Measurements from ENCODE around the gene ACBD4. TPM values are rescaled to one million over a fixed set of nuclear protein-coding genes. Genes with fewer than 3 reads are reported as not detected.

The ACBD4 gene
- total RNA-seq, 1 experiment from 2014 or later: 9.7 TPM

DNA sequence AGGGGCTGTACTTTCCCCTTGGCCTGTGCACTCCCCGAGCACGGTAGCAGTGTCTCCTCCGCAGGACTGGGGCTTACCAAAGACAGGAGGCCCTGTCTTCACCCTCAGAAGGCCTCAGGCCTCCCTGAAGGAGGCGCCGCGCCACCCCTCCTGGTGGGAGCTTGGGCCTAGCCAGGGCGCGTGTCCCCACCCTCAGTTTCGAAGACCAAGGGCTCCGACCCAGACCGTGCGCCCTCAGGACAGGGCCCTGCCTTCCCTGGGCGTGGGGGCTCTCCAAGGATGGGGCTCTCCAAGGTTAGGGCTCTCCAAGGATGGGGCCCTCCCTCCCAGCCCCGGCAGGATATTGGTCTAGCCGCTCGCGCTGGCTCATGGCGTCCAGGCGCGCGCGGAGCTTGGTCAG, 14.9 kb upstream of the ACBD4 start:
- H3K4me1 ChIP-seq (ENCODE audit: insufficient read depth, low read length): no peaks in the 10 kb centered on the region
- H3K4ac ChIP-seq (ENCODE audit: low read depth, low read length): no peak overlapping the region
- H3K18ac ChIP-seq (ENCODE audit: insufficient read length, low read depth, low read length): no peak overlapping the region
- no peaks in the 10 kb centered on the region for H3K27me3 ChIP-seq (ENCODE audit: insufficient read depth, low read length)
- Mint-ChIP-seq H3K27me3 (ENCODE audit: low read depth) (no peaks in the 10 kb centered on the region), H3K27ac (no peak overlapping the region), H3K36me3 (ENCODE audit: insufficient read depth in 1 of 3, low read depth in 3 of 3) (no peaks in the 10 kb centered on the region; a peak in 5 of 7 replicates), H3K4me1 (peaks cover 10 to 17% of the 10 kb centered on the region in 2 experiments), H3K9me3 (no peaks in the 10 kb centered on the region), H3K4me3 (no peak overlapping the region)
- H4K5ac ChIP-seq (ENCODE audit: insufficient read length, low read depth, low read length): no peak overlapping the region
- no peak overlapping the region for H3K9ac ChIP-seq (ENCODE audit: extremely low read depth, insufficient read length, low read length)
- H4K8ac ChIP-seq (replicated peaks; ENCODE audit: insufficient read length, low read depth, low read length): no peak overlapping the region
- H2BK120ac ChIP-seq (ENCODE audit: low read depth, low read length, poor library complexity, severe bottlenecking): no peak overlapping the region
- no peak overlapping the region for H2BK20ac ChIP-seq (ENCODE audit: low read depth, low read length, poor library complexity, severe bottlenecking)
- no peak overlapping the region for H2BK12ac ChIP-seq (ENCODE audit: insufficient read length, low read depth, low read length)
- H2AFZ ChIP-seq (ENCODE audit: low read length): no peak overlapping the region
- H4K91ac ChIP-seq (ENCODE audit: insufficient read length, low read depth, low read length): no peak overlapping the region
- no peak overlapping the region for H2AK5ac ChIP-seq (ENCODE audit: insufficient read length, low read length)
- H3K4me2 ChIP-seq (ENCODE audit: insufficient read depth, insufficient read length, low read length): no peak overlapping the region
- H3K23ac ChIP-seq (ENCODE audit: insufficient read length, low read depth, low read length): no peak overlapping the region
- H4K20me1 ChIP-seq (ENCODE audit: control insufficient read depth, insufficient read depth, insufficient read length): no peaks in the 10 kb centered on the region
- H3K79me1 ChIP-seq (ENCODE audit: insufficient read depth, low read depth, low read length, poor library complexity, severe bottlenecking): no peaks in the 10 kb centered on the region
- TF ChIP-seq, protein P1, sequence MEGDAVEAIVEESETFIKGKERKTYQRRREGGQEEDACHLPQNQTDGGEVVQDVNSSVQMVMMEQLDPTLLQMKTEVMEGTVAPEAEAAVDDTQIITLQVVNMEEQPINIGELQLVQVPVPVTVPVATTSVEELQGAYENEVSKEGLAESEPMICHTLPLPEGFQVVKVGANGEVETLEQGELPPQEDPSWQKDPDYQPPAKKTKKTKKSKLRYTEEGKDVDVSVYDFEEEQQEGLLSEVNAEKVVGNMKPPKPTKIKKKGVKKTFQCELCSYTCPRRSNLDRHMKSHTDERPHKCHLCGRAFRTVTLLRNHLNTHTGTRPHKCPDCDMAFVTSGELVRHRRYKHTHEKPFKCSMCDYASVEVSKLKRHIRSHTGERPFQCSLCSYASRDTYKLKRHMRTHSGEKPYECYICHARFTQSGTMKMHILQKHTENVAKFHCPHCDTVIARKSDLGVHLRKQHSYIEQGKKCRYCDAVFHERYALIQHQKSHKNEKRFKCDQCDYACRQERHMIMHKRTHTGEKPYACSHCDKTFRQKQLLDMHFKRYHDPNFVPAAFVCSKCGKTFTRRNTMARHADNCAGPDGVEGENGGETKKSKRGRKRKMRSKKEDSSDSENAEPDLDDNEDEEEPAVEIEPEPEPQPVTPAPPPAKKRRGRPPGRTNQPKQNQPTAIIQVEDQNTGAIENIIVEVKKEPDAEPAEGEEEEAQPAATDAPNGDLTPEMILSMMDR (conservative IDR thresholded peaks at IDR 0.05): no peak
- H3K56ac ChIP-seq (ENCODE audit: insufficient read length, low read depth, low read length): no peak overlapping the region
- DNase-seq: no peak
- H3K9me3 ChIP-seq (ENCODE audit: control insufficient read depth, low read depth, low read length): no peaks in the 10 kb centered on the region
- H3K23me2 ChIP-seq (ENCODE audit: insufficient read length, low read depth, low read length, poor library complexity, severe bottlenecking): no peaks in the 10 kb centered on the region
- H2BK5ac ChIP-seq (ENCODE audit: insufficient read length, low read length): no peak overlapping the region
- no peak overlapping the region for H3K27ac ChIP-seq (ENCODE audit: insufficient read length, low read depth, low read length)
- no peak overlapping the region for H3K14ac ChIP-seq (ENCODE audit: insufficient read depth, low read length)
- H2BK15ac ChIP-seq (ENCODE audit: low read depth, low read length): no peak overlapping the region
- no peak overlapping the region for H3T11ph ChIP-seq (ENCODE audit: low read length)
- WGBS (ENCODE audit: extremely low coverage, insufficient read length, low lambda C conversion rate): no CpG with 5 or more reads among the region's 22 CpGs
- no peaks in the 10 kb centered on the region for H3K79me2 ChIP-seq (ENCODE audit: insufficient read depth, low read length)

Data from H9 (cell line).